Memory B cell (primary cell): Measurements from ENCODE around the gene IGHMBP2.

ENCODE experiments used
- ATAC-seq: fragments of 150-1000 bp; cut with Tn5 transposase; 2 replicates; pipeline ENCODE4 v1.10.0; 2021; ENCODE audit warnings: low read depth, mild to moderate bottlenecking, moderate library complexity
- DNase-seq, 2 donors: peaks; one replicate each; pipeline ENCODE4 v3.0.0; 2022; ENCODE audit warnings: low spot score in 2 of 2
- H3K27ac Mint-ChIP-seq: one replicate; pipeline ENCODE4 v1.8.0; 2022; ENCODE audit warnings: mild to moderate bottlenecking, moderate library complexity, mixed read lengths
- H3K27me3 Mint-ChIP-seq: one replicate; pipeline ENCODE4 v1.8.0; 2022; ENCODE audit warnings: mixed read lengths
- H3K36me3 Mint-ChIP-seq: one replicate; pipeline ENCODE4 v1.8.0; 2022; ENCODE audit warnings: mild to moderate bottlenecking, mixed read lengths
- H3K4me1 Mint-ChIP-seq: one replicate; pipeline ENCODE4 v1.8.0; 2022; ENCODE audit warnings: mixed read lengths
- H3K4me3 Mint-ChIP-seq: one replicate; pipeline ENCODE4 v1.8.0; 2022; ENCODE audit warnings: mild to moderate bottlenecking, moderate library complexity, mixed read lengths
- H3K9me3 Mint-ChIP-seq: one replicate; pipeline ENCODE4 v1.8.0; 2022; ENCODE audit warnings: mixed read lengths

Gene IGHMBP2

GRCh38 chr11:68947151-68947550 lies 43.5 kb downstream of the IGHMBP2 start:
- ATAC-seq (no peak), DNase-seq (no peak)
- H3K9me3 Mint-ChIP-seq: no peaks in the 10 kb centered on the region
- H3K27ac Mint-ChIP-seq: no peak overlapping the region
- H3K4me3 Mint-ChIP-seq: no peak overlapping the region
- no peaks in the 10 kb centered on the region for H3K4me1 Mint-ChIP-seq
- no peaks in the 10 kb centered on the region for H3K27me3 Mint-ChIP-seq
- H3K36me3 Mint-ChIP-seq: no peaks in the 10 kb centered on the region

- no peak for ATAC-seq
- Mint-ChIP-seq H3K36me3 (no peaks in the 10 kb centered on the region), H3K27ac (no peak overlapping the region), H3K4me1 (no peaks in the 10 kb centered on the region), H3K9me3 (no peaks in the 10 kb centered on the region), H3K4me3 (no peak overlapping the region), H3K27me3 (no peaks in the 10 kb centered on the region)
- DNase-seq: no peak
Measured at GRCh38 chr11:68948496-68948895, 44.8 kb downstream of the IGHMBP2 start.

- H3K27me3 Mint-ChIP-seq: no peaks in the 10 kb centered on the region
- H3K4me1 Mint-ChIP-seq: no peaks in the 10 kb centered on the region
- DNase-seq (no peak), ATAC-seq (no peak)
- H3K36me3 Mint-ChIP-seq: no peaks in the 10 kb centered on the region
- no peak overlapping the region for H3K4me3 Mint-ChIP-seq
- H3K9me3 Mint-ChIP-seq: no peaks in the 10 kb centered on the region
- H3K27ac Mint-ChIP-seq: no peak overlapping the region
Measured at GRCh38 chr11:68948935-68949334, 45.2 kb downstream of the IGHMBP2 start.

GRCh38 chr11:68950270-68950669 lies 46.6 kb downstream of the IGHMBP2 start:
- DNase-seq: no peak
- Mint-ChIP-seq H3K9me3 (no peaks in the 10 kb centered on the region), H3K4me3 (no peak overlapping the region), H3K27me3 (peaks cover 3% of the 10 kb centered on the region), H3K4me1 (peaks cover 1% of the 10 kb centered on the region), H3K27ac (no peak overlapping the region), H3K36me3 (no peaks in the 10 kb centered on the region)
- no peak for ATAC-seq

GRCh38 chr11:68950762-68951161 lies 47.1 kb downstream of the IGHMBP2 start:
- Mint-ChIP-seq H3K27me3 (peaks cover 3% of the 10 kb centered on the region), H3K27ac (no peak overlapping the region), H3K4me1 (peaks cover 5% of the 10 kb centered on the region), H3K36me3 (no peaks in the 10 kb centered on the region), H3K9me3 (no peaks in the 10 kb centered on the region), H3K4me3 (no peak overlapping the region)
- DNase-seq (no peak), ATAC-seq (no peak)

GRCh38 chr11:68954836-68955606 lies 51.3 kb downstream of the IGHMBP2 start:
- Mint-ChIP-seq H3K27ac (no peak overlapping the region), H3K4me1 (peaks cover 5% of the 10 kb centered on the region), H3K36me3 (no peaks in the 10 kb centered on the region), H3K9me3 (peaks cover 1% of the 10 kb centered on the region), H3K4me3 (peak overlapping the region; percentile 21), H3K27me3 (peaks cover 11% of the 10 kb centered on the region)
- ATAC-seq (peak; percentile 47), DNase-seq (no peak)

GRCh38 chr11:68955607-68955958 lies 51.9 kb downstream of the IGHMBP2 start:
- Mint-ChIP-seq H3K27ac (no peak overlapping the region), H3K36me3 (no peaks in the 10 kb centered on the region), H3K9me3 (peaks cover 1% of the 10 kb centered on the region), H3K4me3 (no peak overlapping the region), H3K4me1 (peaks cover 5% of the 10 kb centered on the region), H3K27me3 (peaks cover 14% of the 10 kb centered on the region)
- ATAC-seq: no peak
- DNase-seq: no peak

- Mint-ChIP-seq H3K27ac (no peak overlapping the region), H3K4me1 (peaks cover 5% of the 10 kb centered on the region), H3K9me3 (peaks cover 1% of the 10 kb centered on the region), H3K36me3 (no peaks in the 10 kb centered on the region), H3K27me3 (peaks cover 14% of the 10 kb centered on the region), H3K4me3 (no peak overlapping the region)
- ATAC-seq (peak; percentile 77), DNase-seq (peak; percentile 28 to 40)
Measured at GRCh38 chr11:68956142-68956541, 52.5 kb downstream of the IGHMBP2 start.

- Mint-ChIP-seq H3K27me3 (peaks cover 14% of the 10 kb centered on the region), H3K36me3 (no peaks in the 10 kb centered on the region), H3K4me3 (no peak overlapping the region), H3K27ac (no peak overlapping the region), H3K4me1 (peaks cover 5% of the 10 kb centered on the region), H3K9me3 (peaks cover 1% of the 10 kb centered on the region)
- DNase-seq: no peak
- ATAC-seq: no peak
Measured at GRCh38 chr11:68956547-68957254, 53.0 kb downstream of the IGHMBP2 start.

GRCh38 chr11:68958211-68958610 lies 54.5 kb downstream of the IGHMBP2 start:
- H3K36me3 Mint-ChIP-seq: no peaks in the 10 kb centered on the region
- peaks cover 5% of the 10 kb centered on the region for H3K4me1 Mint-ChIP-seq
- ATAC-seq (no peak), DNase-seq (no peak)
- peaks cover 15% of the 10 kb centered on the region for H3K27me3 Mint-ChIP-seq
- no peak overlapping the region for H3K27ac Mint-ChIP-seq
- no peak overlapping the region for H3K4me3 Mint-ChIP-seq
- peaks cover 1% of the 10 kb centered on the region for H3K9me3 Mint-ChIP-seq

- ATAC-seq (no peak), DNase-seq (no peak)
- Mint-ChIP-seq H3K4me3 (no peak overlapping the region), H3K4me1 (peaks cover 5% of the 10 kb centered on the region), H3K36me3 (no peaks in the 10 kb centered on the region), H3K9me3 (peaks cover 1% of the 10 kb centered on the region), H3K27ac (no peak overlapping the region), H3K27me3 (peaks cover 12% of the 10 kb centered on the region)
Measured at GRCh38 chr11:68959465-68960293, 56.0 kb downstream of the IGHMBP2 start.

- H3K9me3 Mint-ChIP-seq: peaks cover 1% of the 10 kb centered on the region
- no peak overlapping the region for H3K4me3 Mint-ChIP-seq
- ATAC-seq (no peak), DNase-seq (no peak)
- peaks cover 12% of the 10 kb centered on the region for H3K27me3 Mint-ChIP-seq
- peaks cover 2% of the 10 kb centered on the region for H3K4me1 Mint-ChIP-seq
- H3K27ac Mint-ChIP-seq: no peak overlapping the region
- H3K36me3 Mint-ChIP-seq: no peaks in the 10 kb centered on the region
Measured at GRCh38 chr11:68960294-68961071, 56.8 kb downstream of the IGHMBP2 start.

GRCh38 chr11:68961245-68961644 lies 57.6 kb downstream of the IGHMBP2 start:
- Mint-ChIP-seq H3K27me3 (peaks cover 12% of the 10 kb centered on the region), H3K36me3 (no peaks in the 10 kb centered on the region), H3K27ac (no peak overlapping the region), H3K4me1 (no peaks in the 10 kb centered on the region), H3K4me3 (no peak overlapping the region), H3K9me3 (peaks cover 1% of the 10 kb centered on the region)
- ATAC-seq (no peak), DNase-seq (no peak)
